CD14-positive monocyte (primary cell): ENCODE measurements around the gene RTN4RL1. TPM values are rescaled to one million over a fixed set of nuclear protein-coding genes. Genes with fewer than 3 reads are reported as not detected.

Source experiments
- DNase-seq, 3 donors: peaks; one replicate each; pipeline ENCODE4 v3.0.0-alpha.2; 2011 to 2022
- H2AFZ ChIP-seq: 2 replicates; pipeline ENCODE4 v1.6.0; 2012; ENCODE audit warnings: mild to moderate bottlenecking, low read depth, low read length, inconsistent platforms; ENCODE audit not compliant: insufficient read depth, poor library complexity, severe bottlenecking
- H3K27ac ChIP-seq, 2 donors: 1 replicate in 1 of 2; 2 replicates in 1 of 2; pipeline ENCODE4 v1.5.1; 2012 to 2013; ENCODE audit warnings: low read length in 2 of 2, control low read depth in 1 of 2, inconsistent platforms in 1 of 2, low read depth in 1 of 2, mild to moderate bottlenecking in 1 of 2
- H3K27me3 ChIP-seq, 2 donors: one replicate each; pipeline versions ENCODE4 v1.6.0 to v1.6.1; 2011 to 2013; ENCODE audit warnings: low read length in 2 of 2; ENCODE audit not compliant: control insufficient read depth in 2 of 2, insufficient read depth in 2 of 2
- H3K36me3 ChIP-seq, 2 donors: replicated peaks in 1 of 2; 1 replicate in 1 of 2; 2 replicates in 1 of 2; pipeline versions ENCODE4 v1.5.1 to v1.6.1; 2012 to 2013; ENCODE audit warnings: low read length in 2 of 2, control low read depth in 1 of 2, inconsistent platforms in 1 of 2, mild to moderate bottlenecking in 1 of 2; ENCODE audit not compliant: insufficient read depth in 2 of 2, control insufficient read depth in 1 of 2
- H3K4me1 ChIP-seq, 2 donors: 1 replicate in 1 of 2; 2 replicates in 1 of 2; pipeline versions ENCODE4 v1.5.1 to v1.6.1; 2012 to 2013; ENCODE audit warnings: low read length in 2 of 2, control low read depth in 1 of 2, inconsistent platforms in 1 of 2, mild to moderate bottlenecking in 1 of 2, moderate library complexity in 1 of 2; ENCODE audit not compliant: insufficient read depth in 2 of 2, control insufficient read depth in 1 of 2
- H3K4me2 ChIP-seq: replicated peaks from 2 replicates; pipeline ENCODE3; 2012; ENCODE audit warnings: low read length, moderate library complexity, mild to moderate bottlenecking; ENCODE audit not compliant: poor library complexity, severe bottlenecking; ENCODE audit errors: extremely low read depth
- H3K4me3 ChIP-seq, 3 experiments: fragments of 200-600 bp in 1 of 3; sonication (generic) in 1 of 3; replicated peaks in 1 of 3; 1 replicate in 2 of 3; 2 replicates in 1 of 3; pipeline ENCODE4 v1.5.1; 2011 to 2013; ENCODE audit warnings: low read length in 3 of 3, mild to moderate bottlenecking in 3 of 3, control low read depth in 2 of 3, low read depth in 2 of 3, inconsistent platforms in 1 of 3, moderate library complexity in 1 of 3
- H3K79me2 ChIP-seq: 2 replicates; pipeline ENCODE4 v1.6.0; 2012; ENCODE audit warnings: mild to moderate bottlenecking, control low read depth, inconsistent platforms, low read length, moderate library complexity; ENCODE audit not compliant: insufficient read depth
- H3K9ac ChIP-seq: 2 replicates; pipeline ENCODE4 v1.6.0; 2017; ENCODE audit warnings: low read length, mild to moderate bottlenecking; ENCODE audit not compliant: insufficient read depth, poor library complexity, severe bottlenecking
- H3K9me3 ChIP-seq, 2 donors: replicated peaks in 1 of 2; 1 replicate in 1 of 2; 2 replicates in 1 of 2; pipeline versions ENCODE4 v1.5.1 to v1.6.1; 2012 to 2013; ENCODE audit warnings: low read length in 2 of 2, control low read depth in 1 of 2; ENCODE audit not compliant: control insufficient read depth in 1 of 2, insufficient read depth in 1 of 2
- H4K20me1 ChIP-seq: 2 replicates; pipeline ENCODE4 v1.6.0; 2012; ENCODE audit warnings: mild to moderate bottlenecking, low read length, control low read depth, moderate library complexity; ENCODE audit not compliant: insufficient read depth
- H3K27ac Mint-ChIP-seq, 7 donors: one replicate each; pipeline ENCODE4 v1.8.0; 2020; ENCODE audit warnings: mild to moderate bottlenecking in 7 of 7, mixed read lengths in 7 of 7, moderate library complexity in 6 of 7, inconsistent platforms in 2 of 7
- H3K27me3 Mint-ChIP-seq, 3 donors: one replicate each; pipeline ENCODE4 v1.8.0; 2021 to 2022; ENCODE audit warnings: low read depth in 3 of 3, mild to moderate bottlenecking in 3 of 3, mixed read lengths in 3 of 3, moderate library complexity in 3 of 3, inconsistent platforms in 1 of 3
- H3K36me3 Mint-ChIP-seq, 2 donors: one replicate each; pipeline ENCODE4 v1.8.0; 2020; ENCODE audit warnings: mixed read lengths in 2 of 2, inconsistent platforms in 1 of 2, mild to moderate bottlenecking in 1 of 2
- H3K4me1 Mint-ChIP-seq: one replicate; pipeline ENCODE4 v1.8.0; 2020; ENCODE audit warnings: mild to moderate bottlenecking, mixed read lengths
- H3K4me3 Mint-ChIP-seq, 2 donors: one replicate each; pipeline ENCODE4 v1.8.0; 2020; ENCODE audit warnings: mild to moderate bottlenecking in 2 of 2, mixed read lengths in 2 of 2, moderate library complexity in 1 of 2
- H3K9me3 Mint-ChIP-seq, 7 donors: one replicate each; pipeline ENCODE4 v1.8.0; 2020 to 2022; ENCODE audit warnings: mixed read lengths in 7 of 7, mild to moderate bottlenecking in 6 of 7, moderate library complexity in 6 of 7, inconsistent platforms in 2 of 7
- WGBS: methylation state at CpG from one replicate; pipeline ENCODE4 v1.1.5; 2013; ENCODE audit warnings: missing lambda C conversion rate; ENCODE audit not compliant: insufficient coverage; 5-methylcytosine and 5-hydroxymethylcytosine counted together
- intact Hi-C, 2 donors: fragments of 100-400 bp; cut with micrococcal nuclease; formaldehyde crosslinking; loops; one replicate each; pipeline versions ENCODE4 v1.15.0 to v1.15.1; 2023
- polyA plus RNA-seq, 3 donors: library from polyadenylated mRNA; depleted of rRNA in 1 of 3; unstranded in 2 of 3; stranded (reverse) in 1 of 3; fragments of 300-500 nt in 2 of 3; fragments of >200 nt in 1 of 3; fragmentation: Illumina TruSeq in 2 of 3; gene quantifications; 1 replicate in 2 of 3; 2 replicates in 1 of 3; pipeline ENCODE4 v1.2.3, GENCODE V29; 2012 to 2021
- TF ChIP-seq, protein P1 (sequence below): fragments of 200-600 bp; IDR thresholded peaks from one replicate; pipeline ENCODE4 v1.8.0; 2022; ENCODE audit warnings: antibody characterized with exemption, mild to moderate bottlenecking

Gene RTN4RL1
- polyA plus RNA-seq, 3 donors = 0.07 to 0.29 (median 0.11) TPM

DNA sequence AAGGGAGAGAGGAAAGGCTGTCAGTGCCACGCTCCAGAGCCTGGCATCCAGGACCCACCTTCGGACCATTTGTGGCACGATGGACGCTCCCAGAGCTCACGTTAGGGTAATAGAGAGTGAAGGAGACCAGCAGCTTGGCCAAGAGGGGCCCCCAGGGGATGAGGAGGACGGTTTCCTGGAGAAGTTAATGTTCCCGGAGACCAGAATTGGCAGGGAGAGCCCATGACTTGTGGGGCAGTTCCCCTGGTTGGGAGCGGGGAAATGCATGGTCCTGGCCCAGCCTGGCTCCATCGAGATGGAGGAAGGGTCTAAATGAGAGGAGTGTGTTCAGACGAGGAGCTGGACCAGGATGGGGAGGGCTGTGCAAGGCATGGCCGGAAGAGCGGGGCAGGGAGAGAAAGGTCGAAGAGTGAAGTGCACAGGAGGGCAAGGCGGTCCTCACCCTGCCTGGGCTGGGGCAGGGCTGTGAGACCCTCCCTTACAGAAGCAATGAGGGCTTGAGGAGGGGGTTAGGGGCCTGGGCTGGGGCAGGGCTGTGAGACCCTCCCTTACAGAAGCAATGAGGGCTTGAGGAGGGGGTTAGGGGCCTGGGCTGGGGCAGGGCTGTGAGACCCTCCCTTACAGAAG is 26.9 kb upstream of the RTN4RL1 start:
- H2AFZ ChIP-seq = no peak overlapping the region
- no peak overlapping the region for H3K4me3 ChIP-seq
- intact Hi-C loops = loop anchor here (5.0 to 10.0 kb wide), 3 partner anchors 103 to 300 kb away; no protein-coding TSS in a partner anchor
- peaks cover 11% of the 10 kb centered on the region for H4K20me1 ChIP-seq
- H3K79me2 ChIP-seq = no peaks in the 10 kb centered on the region
- H3K27me3 ChIP-seq = peaks cover 43 to 68% of the 10 kb centered on the region in 2 donors
- Mint-ChIP-seq H3K27ac (peak overlapping the region in 3 of 7 donors; percentile 62 to 82 (median 70)), H3K4me1 (peaks cover 34% of the 10 kb centered on the region), H3K9me3 (peaks cover 0 to 22% (median 7%) of the 10 kb centered on the region in 7 donors), H3K36me3 (no peaks in the 10 kb centered on the region), H3K27me3 (peaks cover 51 to 76% (median 58%) of the 10 kb centered on the region in 3 donors), H3K4me3 (peak overlapping the region; percentile 20 to 78)
- no peak overlapping the region for H3K4me2 ChIP-seq
- TF ChIP-seq, protein P1, sequence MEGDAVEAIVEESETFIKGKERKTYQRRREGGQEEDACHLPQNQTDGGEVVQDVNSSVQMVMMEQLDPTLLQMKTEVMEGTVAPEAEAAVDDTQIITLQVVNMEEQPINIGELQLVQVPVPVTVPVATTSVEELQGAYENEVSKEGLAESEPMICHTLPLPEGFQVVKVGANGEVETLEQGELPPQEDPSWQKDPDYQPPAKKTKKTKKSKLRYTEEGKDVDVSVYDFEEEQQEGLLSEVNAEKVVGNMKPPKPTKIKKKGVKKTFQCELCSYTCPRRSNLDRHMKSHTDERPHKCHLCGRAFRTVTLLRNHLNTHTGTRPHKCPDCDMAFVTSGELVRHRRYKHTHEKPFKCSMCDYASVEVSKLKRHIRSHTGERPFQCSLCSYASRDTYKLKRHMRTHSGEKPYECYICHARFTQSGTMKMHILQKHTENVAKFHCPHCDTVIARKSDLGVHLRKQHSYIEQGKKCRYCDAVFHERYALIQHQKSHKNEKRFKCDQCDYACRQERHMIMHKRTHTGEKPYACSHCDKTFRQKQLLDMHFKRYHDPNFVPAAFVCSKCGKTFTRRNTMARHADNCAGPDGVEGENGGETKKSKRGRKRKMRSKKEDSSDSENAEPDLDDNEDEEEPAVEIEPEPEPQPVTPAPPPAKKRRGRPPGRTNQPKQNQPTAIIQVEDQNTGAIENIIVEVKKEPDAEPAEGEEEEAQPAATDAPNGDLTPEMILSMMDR = no peak
- no peaks in the 10 kb centered on the region for H3K36me3 ChIP-seq
- H3K4me1 ChIP-seq = peaks cover 32 to 66% of the 10 kb centered on the region in 2 donors
- WGBS = 31% methylated on average over 10 of the region's 14 CpGs
- DNase-seq = no peak
- no peak overlapping the region for H3K27ac ChIP-seq
- no peak overlapping the region for H3K9ac ChIP-seq
- H3K9me3 ChIP-seq = no peaks in the 10 kb centered on the region

DNA sequence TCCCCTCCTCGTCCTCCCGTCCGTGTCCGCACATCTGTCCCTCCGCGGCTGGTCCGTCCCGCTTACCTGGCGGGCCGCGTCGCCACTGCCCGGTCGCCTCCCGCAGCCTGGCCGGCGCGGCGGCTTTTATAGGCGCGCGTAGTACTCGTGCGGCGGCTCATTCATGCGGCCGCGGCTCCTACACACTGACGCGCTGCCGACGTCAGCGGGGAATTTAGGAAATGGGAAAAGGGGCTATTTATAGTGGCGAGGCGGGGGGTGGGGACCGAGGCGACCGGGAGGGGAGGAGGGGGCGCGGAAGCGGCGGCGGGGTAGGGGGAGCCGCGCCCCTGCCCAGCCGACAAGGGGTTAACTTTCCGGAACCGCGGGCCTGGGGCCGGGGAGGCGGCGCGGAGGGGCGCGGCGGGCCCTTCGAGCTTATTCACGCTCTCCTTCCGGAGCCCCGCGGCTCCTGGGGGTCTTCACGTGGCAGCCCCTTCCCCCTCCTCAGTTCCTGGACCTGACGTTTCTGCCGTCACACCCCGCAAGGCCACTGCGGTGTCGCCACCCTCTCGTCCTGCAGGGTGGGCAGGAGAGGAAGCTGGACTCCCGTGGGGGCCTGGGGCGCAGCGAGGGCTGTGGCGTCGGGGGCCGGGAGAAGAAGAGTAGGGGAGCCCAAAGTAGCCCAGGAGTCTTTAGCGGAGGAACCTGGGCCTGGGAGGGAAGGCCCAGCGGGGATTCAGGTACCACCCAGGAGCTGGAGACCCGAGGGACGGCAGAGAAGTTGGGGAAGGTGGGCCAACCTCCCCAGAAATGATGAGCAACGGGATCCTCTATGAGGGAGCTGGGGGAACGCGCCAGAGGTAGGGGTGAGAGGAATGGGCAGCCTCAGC is 26.2 kb upstream of the RTN4RL1 start:
- no peaks in the 10 kb centered on the region for H3K9me3 ChIP-seq
- WGBS = 3% methylated on average over 71 of the region's 81 CpGs
- peak in 1 of 3 donors; percentile 78 for DNase-seq
- peak overlapping the region; percentile 71 for H3K4me2 ChIP-seq
- no peak overlapping the region for H2AFZ ChIP-seq
- Mint-ChIP-seq H3K4me1 (peaks cover 30% of the 10 kb centered on the region), H3K36me3 (no peaks in the 10 kb centered on the region), H3K27ac (peak overlapping the region in 4 of 7 donors; percentile 11 to 82 (median 48)), H3K27me3 (peaks cover 47 to 72% (median 59%) of the 10 kb centered on the region in 3 donors), H3K4me3 (peak overlapping the region; percentile 27 to 78), H3K9me3 (peaks cover 0 to 22% (median 7%) of the 10 kb centered on the region in 7 donors)
- H3K27me3 ChIP-seq = peaks cover 41 to 62% of the 10 kb centered on the region in 2 donors
- peaks cover 7% of the 10 kb centered on the region for H4K20me1 ChIP-seq
- H3K27ac ChIP-seq = no peak overlapping the region
- peak overlapping the region in 1 of 3 experiments; percentile 67 for H3K4me3 ChIP-seq
- H3K9ac ChIP-seq = no peak overlapping the region
- H3K4me1 ChIP-seq = peaks cover 27 to 58% of the 10 kb centered on the region in 2 donors
- no peaks in the 10 kb centered on the region for H3K79me2 ChIP-seq
- no peaks in the 10 kb centered on the region for H3K36me3 ChIP-seq
- intact Hi-C loops = loop anchor here (5.0 to 10.0 kb wide), 3 partner anchors 104 to 301 kb away; no protein-coding TSS in a partner anchor
- TF ChIP-seq, protein P1 = no peak
